ENCODE results near the gene PCCA. TPM values are rescaled to one million over a fixed set of nuclear protein-coding genes. Genes with fewer than 3 reads are reported as not detected.

Gene PCCA
- polyA plus RNA-seq, 1 experiment: 22.6 TPM

DNA sequence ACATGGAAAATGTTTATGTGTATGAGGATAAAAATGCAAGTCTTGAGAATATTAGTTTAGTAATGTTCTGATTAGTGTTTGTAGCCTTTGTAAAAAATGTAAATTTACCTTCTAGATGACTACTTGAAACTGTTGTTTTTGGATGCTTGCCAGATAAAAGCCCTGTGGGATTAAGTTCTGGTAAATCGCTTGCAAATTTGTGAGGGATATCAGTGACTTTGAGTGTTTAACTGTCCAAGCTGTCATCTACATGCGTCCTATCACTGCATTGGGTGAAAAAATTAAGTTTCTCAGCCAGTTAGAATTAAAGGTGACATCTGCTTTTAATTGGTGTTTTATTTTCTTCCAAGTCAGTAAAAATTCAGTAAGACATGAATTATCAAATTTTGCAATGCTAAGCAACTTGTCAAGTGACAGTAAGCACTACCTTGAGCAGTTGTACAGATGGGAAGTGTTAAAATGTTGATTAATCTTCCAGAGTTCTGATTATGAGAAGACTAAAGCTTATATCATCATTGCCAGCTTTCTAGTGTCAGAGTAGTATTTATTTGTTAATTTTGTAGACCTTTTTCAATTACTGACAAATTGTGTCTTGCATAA, 88.0 kb downstream of the PCCA start:
- POLR2A ChIA-PET: no interaction called here
- peak; percentile 11 for DNase-seq (ENCODE audit: low read depth, low spot score)
- CTCF ChIA-PET: no interaction called here

DNA sequence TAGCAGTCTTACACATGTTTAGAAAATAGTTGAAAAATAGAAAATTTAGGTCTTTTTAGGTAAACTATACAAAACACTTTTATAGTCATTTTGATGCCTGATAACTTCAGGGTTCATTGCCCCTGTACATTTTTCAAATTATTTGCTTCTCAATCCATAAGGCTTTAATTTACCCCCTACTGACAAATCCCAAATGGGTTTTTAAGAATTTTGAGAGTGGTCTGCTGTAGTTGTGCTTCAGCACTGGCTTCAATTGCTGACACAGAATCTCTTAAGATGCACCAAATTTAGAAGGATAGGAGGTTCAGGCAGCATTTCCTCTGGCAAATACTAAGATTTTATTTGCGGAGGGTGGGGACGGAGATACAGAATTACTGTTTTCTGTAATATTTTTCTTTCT, 89.4 kb downstream of the PCCA start:
- DNase-seq (ENCODE audit: low read depth, low spot score): no peak
- H3K4me3 ChIP-seq (ENCODE audit: low read depth, low read length): no peak overlapping the region
- H3K27me3 ChIP-seq (ENCODE audit: control insufficient read depth, insufficient read depth, low read length): no peaks in the 10 kb centered on the region
- ChIA-PET POLR2A (no interaction called here), CTCF (no interaction called here)
- TF ChIP-seq, protein P1, sequence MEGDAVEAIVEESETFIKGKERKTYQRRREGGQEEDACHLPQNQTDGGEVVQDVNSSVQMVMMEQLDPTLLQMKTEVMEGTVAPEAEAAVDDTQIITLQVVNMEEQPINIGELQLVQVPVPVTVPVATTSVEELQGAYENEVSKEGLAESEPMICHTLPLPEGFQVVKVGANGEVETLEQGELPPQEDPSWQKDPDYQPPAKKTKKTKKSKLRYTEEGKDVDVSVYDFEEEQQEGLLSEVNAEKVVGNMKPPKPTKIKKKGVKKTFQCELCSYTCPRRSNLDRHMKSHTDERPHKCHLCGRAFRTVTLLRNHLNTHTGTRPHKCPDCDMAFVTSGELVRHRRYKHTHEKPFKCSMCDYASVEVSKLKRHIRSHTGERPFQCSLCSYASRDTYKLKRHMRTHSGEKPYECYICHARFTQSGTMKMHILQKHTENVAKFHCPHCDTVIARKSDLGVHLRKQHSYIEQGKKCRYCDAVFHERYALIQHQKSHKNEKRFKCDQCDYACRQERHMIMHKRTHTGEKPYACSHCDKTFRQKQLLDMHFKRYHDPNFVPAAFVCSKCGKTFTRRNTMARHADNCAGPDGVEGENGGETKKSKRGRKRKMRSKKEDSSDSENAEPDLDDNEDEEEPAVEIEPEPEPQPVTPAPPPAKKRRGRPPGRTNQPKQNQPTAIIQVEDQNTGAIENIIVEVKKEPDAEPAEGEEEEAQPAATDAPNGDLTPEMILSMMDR (IDR thresholded peaks at IDR 0.05; ENCODE audit: low read depth, low read length): no peak
- no peaks in the 10 kb centered on the region for H3K9me3 ChIP-seq (ENCODE audit: control insufficient read depth, insufficient read depth, low read length)
- no peak overlapping the region for H3K27ac ChIP-seq (ENCODE audit: low read depth, low read length)

More for the DNA sequence above, 88.0 kb downstream of the PCCA start:
- Histone ChIP-seq H3K27me3 (ENCODE audit: control insufficient read depth, insufficient read depth, low read length) (no peaks in the 10 kb centered on the region), H3K9me3 (ENCODE audit: control insufficient read depth, insufficient read depth, low read length) (no peaks in the 10 kb centered on the region), H3K27ac (ENCODE audit: low read depth, low read length) (no peak overlapping the region), H3K4me3 (ENCODE audit: low read depth, low read length) (no peak overlapping the region)
- TF ChIP-seq, protein P1 (IDR thresholded peaks at IDR 0.05; ENCODE audit: low read depth, low read length): no peak

DNA sequence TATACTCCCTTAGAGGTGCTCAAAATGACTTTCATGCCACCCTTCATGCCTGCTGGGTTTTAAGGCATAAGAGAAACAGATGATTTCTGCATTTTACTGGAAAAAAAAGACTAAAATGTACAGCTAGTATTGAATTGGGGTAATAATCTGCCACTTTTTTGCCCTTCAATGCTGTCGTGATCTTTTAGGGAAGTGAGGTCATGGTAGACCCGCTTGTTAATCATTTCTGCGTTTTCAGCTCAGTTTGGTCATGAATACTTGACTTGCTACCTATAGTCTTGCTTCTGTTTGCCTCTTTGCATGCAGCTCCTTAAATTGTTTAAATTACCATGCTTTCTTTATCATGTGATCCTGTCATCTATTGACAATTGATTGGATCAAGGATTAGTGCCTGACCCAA, 90.4 kb downstream of the PCCA start:
- no peak for DNase-seq (ENCODE audit: low read depth, low spot score)
- CTCF ChIA-PET: no interaction called here
- Histone ChIP-seq H3K4me3 (ENCODE audit: low read depth, low read length) (no peak overlapping the region), H3K9me3 (ENCODE audit: control insufficient read depth, insufficient read depth, low read length) (no peaks in the 10 kb centered on the region), H3K27ac (ENCODE audit: low read depth, low read length) (no peak overlapping the region), H3K27me3 (ENCODE audit: control insufficient read depth, insufficient read depth, low read length) (no peaks in the 10 kb centered on the region)
- TF ChIP-seq, protein P1 (IDR thresholded peaks at IDR 0.05; ENCODE audit: low read depth, low read length): no peak
- POLR2A ChIA-PET: no interaction called here

DNA sequence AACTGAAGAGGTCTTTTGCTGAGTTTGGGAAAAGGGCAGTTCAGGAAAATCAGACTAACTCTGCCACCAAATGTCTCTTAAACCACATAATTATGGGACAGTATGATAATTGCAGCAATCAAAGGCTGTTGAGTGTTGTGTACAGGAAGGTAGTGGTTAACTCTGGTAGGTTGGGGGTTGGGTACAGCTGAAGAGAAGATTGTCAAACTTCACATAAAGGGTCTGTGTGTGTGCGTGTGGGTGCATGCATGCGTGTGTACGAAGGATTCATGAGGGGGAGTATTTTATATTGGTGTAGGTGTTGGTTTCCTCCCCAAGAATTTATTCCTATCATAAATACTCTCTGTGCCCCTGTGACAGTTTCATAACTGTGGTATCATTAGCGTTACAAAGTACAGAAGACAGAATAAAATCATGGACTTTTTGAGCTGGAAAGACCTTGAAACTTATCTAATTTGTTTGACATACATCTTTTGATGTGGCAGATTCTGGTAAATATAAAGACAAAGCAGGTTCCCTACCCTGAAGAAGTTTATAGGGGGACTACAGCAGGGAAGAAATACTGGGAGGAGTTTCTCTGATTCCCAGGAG, 94.1 kb downstream of the PCCA start:
- CTCF ChIA-PET: no interaction called here
- POLR2A ChIA-PET: no interaction called here
- no peak overlapping the region for H3K4me3 ChIP-seq (ENCODE audit: low read depth, low read length)
- H3K9me3 ChIP-seq (ENCODE audit: control insufficient read depth, insufficient read depth, low read length): no peaks in the 10 kb centered on the region
- no peaks in the 10 kb centered on the region for H3K27me3 ChIP-seq (ENCODE audit: control insufficient read depth, insufficient read depth, low read length)
- no peak overlapping the region for H3K27ac ChIP-seq (ENCODE audit: low read depth, low read length)
- TF ChIP-seq, protein P1 (IDR thresholded peaks at IDR 0.05; ENCODE audit: low read depth, low read length): no peak
- no peak for DNase-seq (ENCODE audit: low read depth, low spot score)

DNA sequence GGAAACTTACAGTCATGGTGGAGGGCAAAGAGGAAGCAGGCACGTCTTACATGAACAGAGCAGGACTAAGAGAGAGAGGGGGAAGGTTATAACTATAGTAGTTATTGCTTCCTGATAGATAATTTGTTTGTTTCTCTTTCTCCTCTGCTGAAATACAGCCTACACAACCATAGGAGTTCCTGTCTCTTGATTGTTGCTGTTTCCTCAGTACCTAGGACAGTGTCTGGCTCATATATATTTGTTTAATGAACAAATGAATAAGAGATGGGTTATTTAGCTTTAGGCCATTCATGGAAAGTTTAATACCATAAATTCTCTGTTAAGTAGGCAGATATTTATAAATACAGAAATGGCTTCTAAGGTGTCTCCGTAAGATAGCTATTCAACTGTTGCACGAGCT, 95.2 kb downstream of the PCCA start:
- no peaks in the 10 kb centered on the region for H3K9me3 ChIP-seq (ENCODE audit: control insufficient read depth, insufficient read depth, low read length)
- TF ChIP-seq, protein P1 (IDR thresholded peaks at IDR 0.05; ENCODE audit: low read depth, low read length): no peak
- no peak overlapping the region for H3K4me3 ChIP-seq (ENCODE audit: low read depth, low read length)
- H3K27me3 ChIP-seq (ENCODE audit: control insufficient read depth, insufficient read depth, low read length): no peaks in the 10 kb centered on the region
- no peak overlapping the region for H3K27ac ChIP-seq (ENCODE audit: low read depth, low read length)
- no peak for DNase-seq (ENCODE audit: low read depth, low spot score)
- ChIA-PET CTCF (no interaction called here), POLR2A (no interaction called here)

Measured in AG04450 (cell line).